ENCODE results near the gene CHMP3.

DNA sequence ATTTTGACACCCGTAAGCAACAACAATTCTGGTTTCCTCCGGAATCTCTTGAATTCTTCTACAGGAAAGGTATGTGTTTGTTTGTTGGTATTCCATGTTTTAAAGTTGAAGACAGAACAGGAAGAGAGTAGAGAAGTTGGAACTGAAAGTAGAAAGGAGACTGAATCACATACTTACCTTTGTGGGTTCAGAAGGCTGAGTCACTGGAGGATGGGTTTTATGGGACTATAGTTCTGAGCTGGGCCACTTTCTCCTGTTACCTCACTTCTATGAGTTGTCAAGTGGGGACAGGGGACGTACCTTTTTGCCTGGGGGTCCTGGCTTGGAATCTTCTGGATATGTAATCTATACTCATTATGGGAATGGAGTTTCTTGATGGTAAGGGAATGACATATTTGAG lies 81.2 kb downstream of the CHMP3 start:
- TF ChIP-seq CTCF (IDR thresholded peaks at IDR 0.05) (no peak), POLR2A (IDR thresholded peaks at IDR 0.05) (no peak)

Data from Peyer's patch (tissue), 4 donors.